Karpas-422 (cell line): ENCODE data around the gene PLXNA4. TPM values are rescaled to one million over a fixed set of nuclear protein-coding genes. Genes with fewer than 3 reads are reported as not detected.

Experiments
- DNase-seq: peaks from one replicate; pipeline ENCODE4 v3.0.0-alpha.2; 2015
- H2AFZ ChIP-seq: fragments of 200-600 bp; sonication (generic); 2 replicates; pipeline ENCODE4 v1.6.1; 2014; ENCODE audit warnings: antibody characterized with exemption, low read length, mixed read lengths
- H3K27ac ChIP-seq: fragments of 200-600 bp; sonication (generic); 2 replicates; pipeline ENCODE4 v1.5.1; 2014; ENCODE audit warnings: mild to moderate bottlenecking, low read length, moderate library complexity
- H3K27me3 ChIP-seq: fragments of 200-600 bp; sonication (generic); 2 replicates; pipeline ENCODE4 v1.6.1; 2014; ENCODE audit warnings: low read length, mixed read lengths
- H3K36me3 ChIP-seq: fragments of 200-600 bp; sonication (generic); 2 replicates; pipeline ENCODE4 v1.6.1; 2014; ENCODE audit warnings: low read length, mixed read lengths; ENCODE audit not compliant: insufficient read depth
- H3K4me1 ChIP-seq: fragments of 200-600 bp; sonication (generic); 2 replicates; pipeline ENCODE4 v1.6.1; 2014; ENCODE audit warnings: mild to moderate bottlenecking, low read length, mixed read lengths
- H3K4me2 ChIP-seq: fragments of 200-600 bp; sonication (generic); 2 replicates; pipeline ENCODE4 v1.6.1; 2014; ENCODE audit warnings: low read length, low read depth, mild to moderate bottlenecking; ENCODE audit not compliant: poor library complexity, severe bottlenecking
- H3K4me3 ChIP-seq: fragments of 200-600 bp; sonication (generic); 2 replicates; pipeline ENCODE4 v1.5.1; 2014; ENCODE audit warnings: mild to moderate bottlenecking, antibody characterized with exemption, low read length, mixed read lengths
- H3K79me2 ChIP-seq: fragments of 200-600 bp; sonication (generic); 2 replicates; pipeline ENCODE4 v1.6.1; 2014; ENCODE audit warnings: mild to moderate bottlenecking, low read length, mixed read lengths
- H3K9ac ChIP-seq: fragments of 200-600 bp; sonication (generic); 2 replicates; pipeline ENCODE4 v1.6.0; 2014; ENCODE audit warnings: low read length
- H3K9me2 ChIP-seq: fragments of 200-600 bp; sonication (generic), shearing (Covaris generic); replicated peaks from 2 replicates; pipeline ENCODE4 v1.6.0; 2014; ENCODE audit warnings: mild to moderate bottlenecking, low read length, moderate library complexity; ENCODE audit not compliant: insufficient read depth
- H3K9me3 ChIP-seq: fragments of 300-700, 200-600 bp; sonication (generic); 2 replicates; pipeline ENCODE4 v1.6.1; 2014; ENCODE audit warnings: low read length, mixed read lengths
- H4K20me1 ChIP-seq: fragments of 200-600 bp; sonication (generic); 2 replicates; pipeline ENCODE4 v1.6.1; 2014; ENCODE audit warnings: mild to moderate bottlenecking, antibody characterized with exemption, low read length, low read depth; ENCODE audit not compliant: insufficient read depth
- total RNA-seq: library from RNA; depleted of rRNA; stranded (reverse); fragments of >200 nt; shearing (Covaris generic); gene quantifications from 2 replicates; pipeline ENCODE4 v1.2.3, GENCODE V29; 2014; ENCODE audit warnings: low replicate concordance

Gene PLXNA4
- total RNA-seq, 1 experiment from 2014 or later, result 0.48 TPM

DNA sequence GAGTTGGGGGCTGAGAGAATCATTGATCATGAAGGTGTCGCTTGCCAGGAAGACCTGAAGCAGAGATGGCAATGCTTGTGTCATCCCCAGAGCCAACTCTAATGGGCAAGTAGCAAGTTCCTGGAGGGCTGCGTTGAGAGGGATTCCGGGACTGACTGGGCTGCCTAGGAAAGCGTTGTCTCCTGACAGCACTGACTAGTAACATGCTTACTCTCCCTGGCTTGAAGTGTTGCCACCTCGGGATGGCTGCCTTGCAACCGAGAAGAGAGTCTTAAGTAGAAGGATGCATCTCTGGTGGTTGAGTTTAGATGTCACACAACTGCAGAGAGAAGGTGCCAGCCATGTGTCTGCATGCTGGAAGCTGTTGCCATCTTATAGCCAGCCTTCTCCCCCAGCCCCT lies 453.4 kb downstream of the PLXNA4 start:
- H3K9me2 ChIP-seq, result no peaks in the 10 kb centered on the region
- no peak overlapping the region for H2AFZ ChIP-seq
- DNase-seq, result no peak
- H3K36me3 ChIP-seq, result no peaks in the 10 kb centered on the region
- no peaks in the 10 kb centered on the region for H3K79me2 ChIP-seq
- H3K4me2 ChIP-seq, result no peak overlapping the region
- no peaks in the 10 kb centered on the region for H3K27me3 ChIP-seq
- H3K4me3 ChIP-seq, result no peak overlapping the region
- no peak overlapping the region for H3K9ac ChIP-seq
- no peaks in the 10 kb centered on the region for H3K9me3 ChIP-seq
- no peak overlapping the region for H3K27ac ChIP-seq
- peaks cover 7% of the 10 kb centered on the region for H3K4me1 ChIP-seq
- H4K20me1 ChIP-seq, result no peaks in the 10 kb centered on the region

DNA sequence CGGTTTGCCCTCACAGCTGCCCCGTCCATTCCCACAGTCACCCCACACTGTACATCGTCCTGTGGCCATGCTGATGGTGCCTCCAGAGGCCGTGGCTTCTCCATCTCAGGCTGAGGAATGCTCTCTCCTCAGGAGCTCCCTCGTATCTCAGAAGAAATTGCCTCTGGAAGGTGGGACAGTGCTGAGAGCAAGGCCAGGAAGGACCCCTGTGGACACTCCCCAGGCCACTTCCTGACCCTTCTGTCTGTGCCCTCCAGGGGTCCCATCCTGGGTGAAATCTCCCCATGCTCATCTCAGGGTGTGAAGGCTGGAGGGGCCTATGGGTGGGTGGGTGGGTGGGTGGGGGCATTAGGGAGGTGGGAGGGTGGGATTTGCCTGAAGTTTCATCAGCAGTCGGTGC lies 454.3 kb downstream of the PLXNA4 start:
- H3K36me3 ChIP-seq, result no peaks in the 10 kb centered on the region
- no peaks in the 10 kb centered on the region for H3K9me2 ChIP-seq
- H2AFZ ChIP-seq, result no peak overlapping the region
- no peaks in the 10 kb centered on the region for H4K20me1 ChIP-seq
- peaks cover 12% of the 10 kb centered on the region for H3K4me1 ChIP-seq
- H3K9me3 ChIP-seq, result no peaks in the 10 kb centered on the region
- no peak overlapping the region for H3K4me3 ChIP-seq
- no peak overlapping the region for H3K4me2 ChIP-seq
- H3K9ac ChIP-seq, result no peak overlapping the region
- DNase-seq, result no peak
- no peak overlapping the region for H3K27ac ChIP-seq
- no peaks in the 10 kb centered on the region for H3K79me2 ChIP-seq
- no peaks in the 10 kb centered on the region for H3K27me3 ChIP-seq

- Histone ChIP-seq H3K9me2 (no peaks in the 10 kb centered on the region), H3K27me3 (no peaks in the 10 kb centered on the region), H4K20me1 (no peaks in the 10 kb centered on the region), H3K4me1 (peaks cover 12% of the 10 kb centered on the region), H3K4me3 (no peak overlapping the region), H3K4me2 (no peak overlapping the region), H3K9me3 (no peaks in the 10 kb centered on the region), H2AFZ (no peak overlapping the region), H3K9ac (no peak overlapping the region), H3K79me2 (no peaks in the 10 kb centered on the region), H3K36me3 (no peaks in the 10 kb centered on the region), H3K27ac (no peak overlapping the region)
- DNase-seq, result no peak
Observed at GRCh38 chr7:132118641-132119040, 457.6 kb downstream of the PLXNA4 start.

DNA sequence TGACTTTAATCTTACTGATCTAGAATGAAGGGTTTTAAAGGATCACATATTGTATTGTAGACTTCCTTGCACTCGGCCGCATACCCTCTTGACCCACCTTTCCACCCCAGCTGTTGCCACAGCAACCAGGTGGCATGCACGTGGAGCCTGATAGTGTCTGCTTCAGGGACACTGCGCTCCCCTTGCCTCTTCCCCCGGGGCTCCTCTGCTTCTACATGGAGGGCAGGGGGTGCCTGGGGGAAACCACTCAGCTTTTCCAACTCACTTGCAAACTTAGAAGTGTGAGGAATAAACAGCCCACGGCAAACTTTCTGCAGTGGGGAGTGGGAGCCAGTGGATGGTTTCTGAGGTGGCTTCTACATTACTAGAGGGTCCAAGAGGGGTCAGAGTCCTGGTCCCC lies 458.6 kb downstream of the PLXNA4 start:
- Histone ChIP-seq H3K27me3 (no peaks in the 10 kb centered on the region), H2AFZ (no peak overlapping the region), H3K4me1 (peaks cover 12% of the 10 kb centered on the region), H3K9me3 (no peaks in the 10 kb centered on the region), H3K4me2 (no peak overlapping the region), H4K20me1 (no peaks in the 10 kb centered on the region), H3K9ac (no peak overlapping the region), H3K36me3 (no peaks in the 10 kb centered on the region), H3K9me2 (no peaks in the 10 kb centered on the region), H3K27ac (no peak overlapping the region), H3K4me3 (no peak overlapping the region), H3K79me2 (no peaks in the 10 kb centered on the region)
- no peak for DNase-seq

DNA sequence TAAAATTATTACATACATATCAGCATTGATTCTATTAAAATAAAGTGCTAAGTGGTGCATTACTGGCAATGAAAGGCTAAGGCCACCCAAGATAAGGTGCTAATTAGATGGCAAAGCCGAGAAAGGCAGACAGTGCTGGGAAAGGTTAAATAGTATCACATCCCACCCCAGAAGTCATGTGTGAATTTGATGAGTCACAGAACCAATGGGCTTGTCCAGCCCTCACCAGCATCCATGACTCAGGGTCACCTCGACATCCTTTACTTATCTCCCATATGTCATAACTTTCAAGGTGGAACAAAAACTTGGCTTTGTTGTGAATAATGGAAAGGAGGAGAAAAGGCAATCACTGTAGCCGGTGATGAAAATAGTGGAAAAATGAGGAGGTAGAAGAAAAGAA lies 459.1 kb downstream of the PLXNA4 start:
- no peaks in the 10 kb centered on the region for H3K27me3 ChIP-seq
- peaks cover 13% of the 10 kb centered on the region for H3K4me1 ChIP-seq
- no peak overlapping the region for H3K27ac ChIP-seq
- no peaks in the 10 kb centered on the region for H3K36me3 ChIP-seq
- no peaks in the 10 kb centered on the region for H3K9me2 ChIP-seq
- H3K79me2 ChIP-seq, result no peaks in the 10 kb centered on the region
- no peaks in the 10 kb centered on the region for H4K20me1 ChIP-seq
- no peak overlapping the region for H3K4me3 ChIP-seq
- H3K4me2 ChIP-seq, result no peak overlapping the region
- no peak overlapping the region for H3K9ac ChIP-seq
- no peak for DNase-seq
- H3K9me3 ChIP-seq, result no peaks in the 10 kb centered on the region
- no peak overlapping the region for H2AFZ ChIP-seq

GRCh38 chr7:132116369-132116768 lies 459.9 kb downstream of the PLXNA4 start:
- Histone ChIP-seq H3K36me3 (no peaks in the 10 kb centered on the region), H3K27me3 (no peaks in the 10 kb centered on the region), H3K9me2 (no peaks in the 10 kb centered on the region), H4K20me1 (no peaks in the 10 kb centered on the region), H3K79me2 (no peaks in the 10 kb centered on the region), H3K4me1 (peaks cover 16% of the 10 kb centered on the region), H2AFZ (no peak overlapping the region), H3K9me3 (no peaks in the 10 kb centered on the region), H3K9ac (no peak overlapping the region), H3K4me2 (no peak overlapping the region), H3K27ac (no peak overlapping the region), H3K4me3 (no peak overlapping the region)
- no peak for DNase-seq

DNA sequence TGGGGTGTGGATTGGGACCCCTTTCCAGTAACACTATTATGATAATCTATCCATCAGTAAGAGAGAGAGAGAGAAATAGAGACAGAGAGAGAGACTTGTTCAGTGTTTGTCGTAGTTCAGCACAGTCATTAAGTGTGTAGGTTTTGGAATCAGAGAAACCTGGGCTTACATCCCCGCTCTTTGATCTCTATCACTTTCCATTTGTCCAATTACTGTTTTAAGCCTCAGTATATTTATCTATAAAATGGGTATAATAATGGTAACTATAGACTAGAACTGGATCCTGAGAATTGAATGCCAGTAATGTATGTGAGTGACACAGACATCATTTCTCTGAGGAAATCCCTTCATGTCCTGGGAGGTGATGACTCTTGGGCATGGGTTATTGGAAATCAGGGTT lies 460.5 kb downstream of the PLXNA4 start:
- DNase-seq, result no peak
- H2AFZ ChIP-seq, result no peak overlapping the region
- H3K27me3 ChIP-seq, result no peaks in the 10 kb centered on the region
- no peak overlapping the region for H3K4me3 ChIP-seq
- H3K9me2 ChIP-seq, result no peaks in the 10 kb centered on the region
- H3K4me2 ChIP-seq, result no peak overlapping the region
- no peak overlapping the region for H3K9ac ChIP-seq
- H3K79me2 ChIP-seq, result no peaks in the 10 kb centered on the region
- no peaks in the 10 kb centered on the region for H3K36me3 ChIP-seq
- H3K4me1 ChIP-seq, result peaks cover 16% of the 10 kb centered on the region
- no peaks in the 10 kb centered on the region for H4K20me1 ChIP-seq
- no peaks in the 10 kb centered on the region for H3K9me3 ChIP-seq
- H3K27ac ChIP-seq, result no peak overlapping the region

- Histone ChIP-seq H4K20me1 (no peaks in the 10 kb centered on the region), H2AFZ (no peak overlapping the region), H3K27me3 (no peaks in the 10 kb centered on the region), H3K4me1 (peaks cover 16% of the 10 kb centered on the region), H3K4me3 (no peak overlapping the region), H3K27ac (no peak overlapping the region), H3K4me2 (no peak overlapping the region), H3K9ac (no peak overlapping the region), H3K9me3 (no peaks in the 10 kb centered on the region), H3K79me2 (no peaks in the 10 kb centered on the region), H3K36me3 (no peaks in the 10 kb centered on the region), H3K9me2 (no peaks in the 10 kb centered on the region)
- no peak for DNase-seq
Observed at GRCh38 chr7:132115028-132115427, 461.2 kb downstream of the PLXNA4 start.

- Histone ChIP-seq H3K4me1 (peaks cover 16% of the 10 kb centered on the region), H3K9ac (no peak overlapping the region), H3K9me3 (no peaks in the 10 kb centered on the region), H3K9me2 (no peaks in the 10 kb centered on the region), H3K36me3 (no peaks in the 10 kb centered on the region), H4K20me1 (no peaks in the 10 kb centered on the region), H3K4me2 (no peak overlapping the region), H3K79me2 (no peaks in the 10 kb centered on the region), H3K27ac (no peak overlapping the region), H3K4me3 (no peak overlapping the region), H2AFZ (no peak overlapping the region), H3K27me3 (no peaks in the 10 kb centered on the region)
- no peak for DNase-seq
Observed at GRCh38 chr7:132114411-132114810, 461.9 kb downstream of the PLXNA4 start.
